OCI-LY1 (cell line): ENCODE data around the gene TPGS2.
A peak's percentile ranks its signal among the peaks of the same experiment; 100 is the strongest.

ENCODE experiments used
- H2AFZ ChIP-seq: fragments of 200-600 bp; sonication (generic), shearing (Covaris generic); 2 replicates; pipeline ENCODE4 v1.6.0; 2014; ENCODE audit warnings: antibody characterized with exemption, mild to moderate bottlenecking, low read length
- H3F3A ChIP-seq: fragments of 200-600 bp; sonication (generic), shearing (Covaris generic); 2 replicates; pipeline ENCODE4 v1.6.0; 2014; ENCODE audit warnings: mild to moderate bottlenecking, antibody characterized with exemption, low read length, moderate library complexity; ENCODE audit not compliant: insufficient read depth
- H3K27ac ChIP-seq: fragments of 200-600 bp; sonication (generic); 2 replicates; pipeline ENCODE4 v1.5.1; 2014; ENCODE audit warnings: low read length, mixed run types, mild to moderate bottlenecking, low read depth; ENCODE audit not compliant: poor library complexity, severe bottlenecking
- H3K27me3 ChIP-seq: fragments of 200-600 bp; sonication (generic); 2 replicates; pipeline ENCODE4 v1.6.0; 2014; ENCODE audit warnings: antibody characterized with exemption, mild to moderate bottlenecking, low read length, moderate library complexity; ENCODE audit not compliant: insufficient read depth
- H3K36me3 ChIP-seq: fragments of 200-600 bp; sonication (generic); 2 replicates; pipeline ENCODE4 v1.6.1; 2014; ENCODE audit warnings: mild to moderate bottlenecking, antibody characterized with exemption, low read length, moderate library complexity, mixed read lengths; ENCODE audit not compliant: insufficient read depth
- H3K4me1 ChIP-seq: fragments of 200-600 bp; sonication (generic); 2 replicates; pipeline ENCODE4 v1.5.1; 2014; ENCODE audit warnings: mild to moderate bottlenecking, low read length, moderate library complexity; ENCODE audit not compliant: insufficient read depth, severe bottlenecking
- H3K4me2 ChIP-seq: fragments of 200-600 bp; sonication (generic), shearing (Covaris generic); 2 replicates; pipeline ENCODE4 v1.6.1; 2014; ENCODE audit warnings: low read length
- H3K4me3 ChIP-seq: fragments of 200-600 bp; sonication (generic); 2 replicates; pipeline ENCODE4 v1.5.1; 2014; ENCODE audit warnings: low read length, low read depth, mild to moderate bottlenecking, mixed read lengths; ENCODE audit not compliant: poor library complexity, severe bottlenecking
- H3K79me2 ChIP-seq: fragments of 200-600 bp; shearing (Covaris generic); 2 replicates; pipeline ENCODE4 v1.6.1; 2016; ENCODE audit warnings: mixed run types, low read length, mixed read lengths; ENCODE audit not compliant: insufficient read depth
- H3K9ac ChIP-seq: fragments of 200-600 bp; sonication (generic), shearing (Covaris generic); 2 replicates; pipeline ENCODE4 v1.6.1; 2014; ENCODE audit warnings: mild to moderate bottlenecking, low read length, mixed read lengths
- H3K9me2 ChIP-seq: fragments of 200-600 bp; sonication (generic), shearing (Covaris generic); 2 replicates; pipeline ENCODE4 v1.6.1; 2014; ENCODE audit warnings: low read depth, mild to moderate bottlenecking, low read length, mixed read lengths
- H3K9me3 ChIP-seq: fragments of 200-600 bp; shearing (Covaris generic); 2 replicates; pipeline ENCODE4 v1.6.1; 2014; ENCODE audit warnings: low read length, mixed read lengths
- H4K20me1 ChIP-seq: fragments of 200-600 bp; sonication (generic), shearing (Covaris generic); 2 replicates; pipeline ENCODE4 v1.6.0; 2016; ENCODE audit warnings: mild to moderate bottlenecking, low read length; ENCODE audit not compliant: insufficient read depth
- CTCF ChIP-seq: fragments of 200-600 bp; sonication (generic), shearing (Covaris generic); IDR thresholded peaks from 2 replicates; pipeline ENCODE4 v1.5.1; 2017; ENCODE audit warnings: mild to moderate bottlenecking, antibody characterized with exemption, low read length, moderate library complexity, mixed read lengths
- EZH2 ChIP-seq: fragments of 200-600 bp; sonication (generic), shearing (Covaris generic); IDR thresholded peaks from 2 replicates; pipeline ENCODE4 v1.8.0; 2017; ENCODE audit warnings: borderline replicate concordance, mixed run types, mild to moderate bottlenecking, antibody characterized with exemption, low read length, moderate library complexity, mixed read lengths

The TPGS2 gene

GRCh38 chr18:36770315-36770946, 58.4 kb downstream of the TPGS2 start:
- H3K4me1 ChIP-seq: peaks cover 8% of the 10 kb centered on the region
- no peak overlapping the region for H3K27ac ChIP-seq
- H3K9me3 ChIP-seq: no peaks in the 10 kb centered on the region
- no peak for TF ChIP-seq EZH2
- no peak for TF ChIP-seq CTCF
- no peak overlapping the region for H3K9ac ChIP-seq
- no peak overlapping the region for H3K4me2 ChIP-seq
- no peaks in the 10 kb centered on the region for H3K79me2 ChIP-seq
- H3F3A ChIP-seq: no peaks in the 10 kb centered on the region
- H3K27me3 ChIP-seq: peaks cover 5% of the 10 kb centered on the region; the same call in 1 of the 2 replicates
- H3K9me2 ChIP-seq: no peaks in the 10 kb centered on the region
- no peaks in the 10 kb centered on the region for H4K20me1 ChIP-seq
- no peak overlapping the region for H2AFZ ChIP-seq
- no peaks in the 10 kb centered on the region for H3K36me3 ChIP-seq
- H3K4me3 ChIP-seq: no peak overlapping the region

- H3K27ac ChIP-seq: no peak overlapping the region
- H3K9me3 ChIP-seq: no peaks in the 10 kb centered on the region
- H3K4me2 ChIP-seq: no peak overlapping the region
- H3K9me2 ChIP-seq: no peaks in the 10 kb centered on the region
- no peak overlapping the region for H3K4me3 ChIP-seq
- no peaks in the 10 kb centered on the region for H3K79me2 ChIP-seq
- no peak overlapping the region for H2AFZ ChIP-seq
- H3K36me3 ChIP-seq: no peaks in the 10 kb centered on the region
- TF ChIP-seq CTCF (peak; percentile 77), EZH2 (no peak)
- H4K20me1 ChIP-seq: no peaks in the 10 kb centered on the region
- H3K27me3 ChIP-seq: peaks cover 5% of the 10 kb centered on the region; the same call in 1 of the 2 replicates
- H3F3A ChIP-seq: no peaks in the 10 kb centered on the region
- peaks cover 8% of the 10 kb centered on the region for H3K4me1 ChIP-seq
- no peak overlapping the region for H3K9ac ChIP-seq
These were observed 59.0 kb downstream of the TPGS2 start for GRCh38 chr18:36769611-36770314.

- no peaks in the 10 kb centered on the region for H3K9me2 ChIP-seq
- no peaks in the 10 kb centered on the region for H3F3A ChIP-seq
- no peak overlapping the region for H2AFZ ChIP-seq
- H3K4me3 ChIP-seq: no peak overlapping the region
- no peaks in the 10 kb centered on the region for H4K20me1 ChIP-seq
- no peaks in the 10 kb centered on the region for H3K36me3 ChIP-seq
- TF ChIP-seq CTCF: no peak
- no peak for TF ChIP-seq EZH2
- H3K79me2 ChIP-seq: no peaks in the 10 kb centered on the region
- no peaks in the 10 kb centered on the region for H3K9me3 ChIP-seq
- no peak overlapping the region for H3K27ac ChIP-seq
- no peak overlapping the region for H3K9ac ChIP-seq
- H3K4me2 ChIP-seq: no peak overlapping the region
- H3K4me1 ChIP-seq: peaks cover 8% of the 10 kb centered on the region
- peaks cover 5% of the 10 kb centered on the region; the same call in 1 of the 2 replicates for H3K27me3 ChIP-seq
These were observed 59.6 kb downstream of the TPGS2 start for GRCh38 chr18:36769172-36769571.
